Measurements from ENCODE around the gene NPHS1. TPM values are rescaled to one million over a fixed set of nuclear protein-coding genes. Genes with fewer than 3 reads are reported as not detected.

Gene NPHS1
- total RNA-seq, 2 experiments from 2014 or later = not detected

- Mint-ChIP-seq H3K4me3 (no peak overlapping the region), H3K27ac (no peak overlapping the region), H3K4me1 (ENCODE audit: low read depth) (no peaks in the 10 kb centered on the region), H3K9me3 (no peaks in the 10 kb centered on the region), H3K27me3 (peaks cover 20% of the 10 kb centered on the region), H3K36me3 (ENCODE audit: low read depth) (no peaks in the 10 kb centered on the region)
- no peaks in the 10 kb centered on the region for H3K27me3 ChIP-seq (ENCODE audit: control insufficient read depth in 1 of 2, insufficient read depth in 2 of 2, low read length in 2 of 2)
- no peak for ATAC-seq (ENCODE audit: poor library complexity)
- no peak for TF ChIP-seq CTCF (IDR thresholded peaks at IDR 0.05)
- intact Hi-C loops (cut with DNase I, micrococcal nuclease) = no loop called here
- no peak for DNase-seq
- no peaks in the 10 kb centered on the region for H3K4me1 ChIP-seq (ENCODE audit: insufficient read depth, low read length)
- H3K9me3 ChIP-seq (ENCODE audit: control insufficient read depth in 1 of 2, insufficient read depth in 1 of 2, low read length in 2 of 2) = no peaks in the 10 kb centered on the region
- H3K27ac ChIP-seq (ENCODE audit: low read depth in 1 of 2, low read length in 2 of 2) = no peak overlapping the region
- CTCF ChIA-PET = no interaction called here
- POLR2A ChIA-PET = no interaction called here
- H3K36me3 ChIP-seq (ENCODE audit: insufficient read depth, low read length) = no peaks in the 10 kb centered on the region
- H3K4me3 ChIP-seq (ENCODE audit: low read length) = no peak overlapping the region
These were observed 40.7 kb downstream of the NPHS1 start for GRCh38 chr19:35811317-35812219.

GRCh38 chr19:35807633-35808032 lies 44.7 kb downstream of the NPHS1 start:
- no peak overlapping the region for H3K4me3 Mint-ChIP-seq
- H3K27ac Mint-ChIP-seq = no peak overlapping the region
- H3K4me3 ChIP-seq (ENCODE audit: low read length) = no peak overlapping the region
- TF ChIP-seq CTCF (IDR thresholded peaks at IDR 0.05) = no peak
- ATAC-seq (ENCODE audit: poor library complexity) (no peak), DNase-seq (no peak)
- H3K27ac ChIP-seq (ENCODE audit: low read depth in 1 of 2, low read length in 2 of 2) = no peak overlapping the region
- ChIA-PET CTCF (no interaction called here), POLR2A (no interaction called here)
- H3K9me3 Mint-ChIP-seq = no peaks in the 10 kb centered on the region
- intact Hi-C loops (cut with DNase I, micrococcal nuclease) = no loop called here
- H3K36me3 Mint-ChIP-seq (ENCODE audit: low read depth) = no peaks in the 10 kb centered on the region
- peaks cover 4% of the 10 kb centered on the region for H3K4me1 ChIP-seq (ENCODE audit: insufficient read depth, low read length)
- H3K27me3 Mint-ChIP-seq = peaks cover 12% of the 10 kb centered on the region
- no peaks in the 10 kb centered on the region for H3K4me1 Mint-ChIP-seq (ENCODE audit: low read depth)
- no peaks in the 10 kb centered on the region for H3K36me3 ChIP-seq (ENCODE audit: insufficient read depth, low read length)
- H3K9me3 ChIP-seq (ENCODE audit: control insufficient read depth in 1 of 2, insufficient read depth in 1 of 2, low read length in 2 of 2) = no peaks in the 10 kb centered on the region
- no peaks in the 10 kb centered on the region for H3K27me3 ChIP-seq (ENCODE audit: control insufficient read depth in 1 of 2, insufficient read depth in 2 of 2, low read length in 2 of 2)

- CTCF ChIA-PET = no interaction called here
- Histone ChIP-seq H3K9me3 (ENCODE audit: control insufficient read depth in 1 of 2, insufficient read depth in 1 of 2, low read length in 2 of 2) (no peaks in the 10 kb centered on the region), H3K4me3 (ENCODE audit: low read length) (no peak overlapping the region), H3K4me1 (ENCODE audit: insufficient read depth, low read length) (peaks cover 4% of the 10 kb centered on the region), H3K36me3 (ENCODE audit: insufficient read depth, low read length) (no peaks in the 10 kb centered on the region), H3K27me3 (ENCODE audit: control insufficient read depth in 1 of 2, insufficient read depth in 2 of 2, low read length in 2 of 2) (no peaks in the 10 kb centered on the region), H3K27ac (ENCODE audit: low read depth in 1 of 2, low read length in 2 of 2) (no peak overlapping the region)
- Mint-ChIP-seq H3K27ac (no peak overlapping the region), H3K4me3 (no peak overlapping the region), H3K36me3 (ENCODE audit: low read depth) (no peaks in the 10 kb centered on the region), H3K4me1 (ENCODE audit: low read depth) (no peaks in the 10 kb centered on the region), H3K9me3 (no peaks in the 10 kb centered on the region), H3K27me3 (peaks cover 15% of the 10 kb centered on the region)
- intact Hi-C loops (cut with DNase I, micrococcal nuclease) = no loop called here
- ATAC-seq (ENCODE audit: poor library complexity) (no peak), DNase-seq (no peak)
- no peak for TF ChIP-seq CTCF (IDR thresholded peaks at IDR 0.05)
- POLR2A ChIA-PET = no interaction called here
These were observed 45.7 kb downstream of the NPHS1 start for GRCh38 chr19:35806597-35806996.
